Muscle of leg (tissue), 11 donors: ENCODE measurements around the gene BCS1L. TPM values are rescaled to one million over a fixed set of nuclear protein-coding genes. Genes with fewer than 3 reads are reported as not detected.
"Not testable (repeated sequence)": the region's sequence is repeated elsewhere in the genome, so short reads cannot be mapped to it uniquely, and the experiment has no call there.

ENCODE experiments used
- DNase-seq: peaks from one replicate; pipeline ENCODE4 v3.0.0; 2013
- H3K27ac ChIP-seq: one replicate; pipeline ENCODE4 v1.5.1; 2013; ENCODE audit warnings: mild to moderate bottlenecking, low read length, control low read depth
- H3K27me3 ChIP-seq: one replicate; pipeline ENCODE4 v1.6.1; 2013; ENCODE audit warnings: low read length; ENCODE audit not compliant: control insufficient read depth, insufficient read depth
- H3K36me3 ChIP-seq: one replicate; pipeline ENCODE4 v1.6.1; 2013; ENCODE audit warnings: low read length; ENCODE audit not compliant: control insufficient read depth, insufficient read depth
- H3K4me1 ChIP-seq: one replicate; pipeline ENCODE4 v1.6.1; 2013; ENCODE audit warnings: low read length; ENCODE audit not compliant: control insufficient read depth, insufficient read depth
- H3K4me3 ChIP-seq: one replicate; pipeline ENCODE4 v1.5.1; 2013; ENCODE audit warnings: low read length, control low read depth
- H3K9me3 ChIP-seq: replicated peaks from 2 replicates; pipeline ENCODE4 v1.6.1; 2013; ENCODE audit warnings: low read depth, low read length; ENCODE audit not compliant: control insufficient read depth
- WGBS: methylation state at CpG from one replicate; pipeline ENCODE4 v1.1.5; 2013; ENCODE audit warnings: missing lambda C conversion rate; ENCODE audit not compliant: insufficient coverage; 5-methylcytosine and 5-hydroxymethylcytosine counted together
- polyA plus RNA-seq, 8 donors: library from polyadenylated mRNA; unstranded; fragments of 120-200 nt; gene quantifications; one replicate each; pipeline versions ENCODE4 v1.2.1 to v1.2.3, GENCODE V29; 2013; ENCODE audit warnings: inconsistent platforms in 1 of 8, low replicate concordance in 1 of 8; ENCODE audit not compliant: insufficient read length in 8 of 8, insufficient read depth in 1 of 8
- total RNA-seq: library from RNA; stranded (reverse); fragments of 120-200 nt; gene quantifications from one replicate; pipeline ENCODE4 v1.2.4, GENCODE V29; 2013

BCS1L gene
- total and polyA plus RNA-seq, 9 donors: 33.6 to 43.4 (median 36.5) TPM

DNA sequence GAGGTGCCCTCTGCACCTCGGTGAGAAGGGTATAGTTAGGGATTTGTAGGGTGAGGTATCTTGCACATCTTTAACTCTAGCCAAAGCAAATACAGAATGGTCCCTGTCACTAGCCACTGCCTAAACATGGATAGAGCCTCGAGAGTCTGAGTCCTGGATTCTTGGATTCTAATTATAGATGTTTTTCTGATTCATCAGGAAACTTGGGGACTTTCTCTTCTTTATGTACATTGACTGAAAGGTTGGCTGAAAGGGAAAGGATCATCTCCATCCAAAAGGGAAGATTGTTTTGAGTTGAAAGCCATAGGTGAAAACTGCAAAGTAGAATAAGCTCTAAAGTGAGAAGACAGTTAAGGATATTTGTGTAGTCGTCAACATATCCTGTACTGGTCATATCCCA lies 20.6 kb downstream of the BCS1L start:
- Histone ChIP-seq H3K9me3 (no peaks in the 10 kb centered on the region), H3K36me3 (peaks cover 32% of the 10 kb centered on the region), H3K4me1 (no peaks in the 10 kb centered on the region), H3K27ac (no peak overlapping the region), H3K27me3 (no peaks in the 10 kb centered on the region), H3K4me3 (no peak overlapping the region)
- WGBS: no CpG with 5 or more reads among the region's 3 CpGs
- no peak for DNase-seq

DNA sequence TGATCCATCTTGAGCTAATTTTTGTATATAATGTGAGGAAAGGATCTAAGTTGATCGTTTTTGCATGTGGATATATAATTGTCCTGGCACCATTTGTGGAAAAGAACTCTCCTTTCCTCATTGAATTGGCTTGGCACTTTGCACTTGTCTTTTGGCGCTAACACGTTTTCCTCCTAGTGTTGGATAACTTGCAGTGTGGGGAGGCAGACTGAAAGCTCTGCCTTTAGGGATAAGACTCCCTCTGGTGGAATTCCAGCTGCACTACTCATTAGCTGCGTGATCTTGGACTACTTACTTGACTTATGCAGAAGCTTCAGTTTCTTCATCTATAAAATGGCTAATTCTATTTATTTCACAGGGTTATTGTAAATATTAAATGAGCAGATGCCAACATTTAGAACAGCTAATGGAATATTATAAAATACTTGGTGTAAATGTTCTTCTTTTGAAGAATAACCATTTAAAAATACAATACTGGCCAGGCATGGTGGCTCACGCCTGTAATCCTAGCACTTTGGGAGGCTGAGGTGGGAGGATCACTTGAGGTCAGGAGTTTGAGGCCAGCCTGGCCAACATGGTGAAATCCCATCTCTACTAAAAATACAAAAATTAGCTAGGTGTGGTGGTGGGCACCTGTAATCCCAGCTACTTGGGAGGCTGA lies 28.0 kb downstream of the BCS1L start:
- not testable (repeated sequence) for H3K4me3 ChIP-seq, H3K4me1 ChIP-seq, H3K9me3 ChIP-seq, H3K27me3 ChIP-seq, H3K27ac ChIP-seq
- H3K36me3 ChIP-seq: peaks cover 23% of the 10 kb centered on the region
- DNase-seq: peak; percentile 95
- no CpG with 5 or more reads among the region's 5 CpGs for WGBS

DNA sequence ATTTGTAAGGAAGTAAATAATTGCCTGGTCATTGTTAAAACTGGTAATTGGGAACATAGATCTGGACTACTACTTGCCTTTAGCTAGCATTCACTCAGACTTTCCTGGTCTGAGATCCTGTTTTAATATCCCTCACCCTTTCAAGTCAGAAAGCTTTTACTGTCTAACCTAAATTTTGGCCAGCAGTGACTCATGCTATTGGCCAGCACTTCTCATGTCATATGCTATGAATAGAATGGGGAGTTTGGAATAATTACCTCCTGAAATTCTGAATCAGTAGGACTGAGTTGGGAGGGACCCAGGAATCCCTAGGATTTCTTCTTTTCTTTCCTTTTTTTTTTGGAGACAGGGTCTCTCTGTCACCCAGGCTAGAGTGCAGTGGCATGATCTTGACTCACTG lies 31.8 kb downstream of the BCS1L start:
- H3K4me1 ChIP-seq: no peaks in the 10 kb centered on the region
- peak; percentile 84 for DNase-seq
- no peak overlapping the region for H3K27ac ChIP-seq
- H3K36me3 ChIP-seq: peaks cover 39% of the 10 kb centered on the region
- H3K4me3 ChIP-seq: no peak overlapping the region
- H3K9me3 ChIP-seq: no peaks in the 10 kb centered on the region
- H3K27me3 ChIP-seq: no peaks in the 10 kb centered on the region

DNA sequence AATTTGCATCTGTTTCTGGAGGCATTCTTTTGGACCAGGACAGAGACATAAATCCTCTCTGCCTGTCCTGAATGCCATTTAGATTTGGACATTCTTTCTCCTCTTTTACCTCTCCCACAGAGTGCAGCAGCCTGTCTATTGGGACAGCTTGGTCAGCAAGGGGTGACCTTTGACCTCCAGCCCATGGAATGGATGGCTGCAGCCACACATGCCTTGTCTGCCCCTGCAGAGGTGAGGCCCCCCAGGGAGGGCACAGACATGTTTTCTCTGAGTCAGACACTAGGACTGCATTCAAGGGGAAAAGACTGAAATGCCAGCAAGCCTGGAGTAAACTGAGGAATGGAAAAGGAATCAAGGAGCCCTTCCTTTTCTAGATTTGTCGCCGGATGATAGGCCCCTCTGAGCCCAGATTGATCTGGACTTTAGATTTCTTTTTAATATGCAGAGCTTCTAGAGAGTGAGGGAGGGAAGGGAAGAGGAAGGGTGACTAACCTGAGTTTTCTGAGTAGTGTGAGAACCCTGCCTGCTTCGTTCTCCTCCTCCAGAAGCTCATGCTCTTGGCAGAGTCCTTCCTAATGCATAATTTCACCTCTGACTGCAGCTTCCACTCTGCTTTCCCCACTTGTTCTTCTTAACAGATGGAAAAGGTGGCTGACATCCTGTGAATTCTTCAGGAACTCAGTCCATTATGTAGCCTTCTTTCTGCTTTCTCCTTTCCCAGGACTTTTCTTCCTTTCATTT lies 35.1 kb downstream of the BCS1L start:
- Histone ChIP-seq H3K9me3 (no peaks in the 10 kb centered on the region), H3K36me3 (peaks cover 64% of the 10 kb centered on the region), H3K27ac (no peak overlapping the region), H3K4me3 (no peak overlapping the region), H3K27me3 (no peaks in the 10 kb centered on the region), H3K4me1 (no peaks in the 10 kb centered on the region)
- DNase-seq: no peak
- 90% methylated on average over 2 of the region's 3 CpGs for WGBS

DNA sequence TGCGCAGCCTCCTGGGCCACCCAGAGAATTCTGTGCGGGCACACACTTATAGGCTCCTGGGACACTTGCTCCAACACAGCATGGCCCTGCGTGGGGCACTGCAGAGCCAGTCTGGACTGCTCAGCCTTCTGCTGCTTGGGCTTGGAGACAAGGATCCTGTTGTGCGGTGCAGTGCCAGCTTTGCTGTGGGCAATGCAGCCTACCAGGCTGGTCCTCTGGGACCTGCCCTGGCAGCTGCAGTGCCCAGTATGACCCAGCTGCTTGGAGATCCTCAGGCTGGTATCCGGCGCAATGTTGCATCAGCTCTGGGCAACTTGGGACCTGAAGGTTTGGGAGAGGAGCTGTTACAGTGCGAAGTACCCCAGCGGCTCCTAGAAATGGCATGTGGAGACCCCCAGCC lies 39.4 kb downstream of the BCS1L start:
- H3K9me3 ChIP-seq: no peaks in the 10 kb centered on the region
- DNase-seq: no peak
- no peaks in the 10 kb centered on the region for H3K27me3 ChIP-seq
- H3K4me3 ChIP-seq: no peak overlapping the region
- no peak overlapping the region for H3K27ac ChIP-seq
- peaks cover 44% of the 10 kb centered on the region for H3K36me3 ChIP-seq
- H3K4me1 ChIP-seq: no peaks in the 10 kb centered on the region
- 95% methylated on average over 8 of the region's 8 CpGs for WGBS

DNA sequence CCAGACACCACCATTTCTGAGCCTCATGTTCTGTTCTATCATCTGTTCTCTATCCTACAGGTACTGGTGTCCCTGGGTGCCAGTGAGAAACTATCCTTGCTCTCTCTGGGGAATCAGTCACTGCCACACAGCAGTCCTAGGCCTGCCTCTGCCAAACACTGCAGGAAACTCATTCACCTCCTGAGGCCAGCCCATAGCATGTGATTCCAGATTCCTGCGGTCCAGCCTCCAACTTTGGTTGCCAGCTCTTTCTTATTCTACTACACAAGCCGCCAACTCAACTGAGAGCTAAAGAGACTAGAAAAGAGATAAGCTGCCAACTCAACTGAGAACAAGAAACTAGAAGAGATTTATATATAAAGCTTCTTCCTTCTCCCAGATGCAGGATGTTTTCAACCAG lies 42.3 kb downstream of the BCS1L start:
- Histone ChIP-seq H3K36me3 (peaks cover 30% of the 10 kb centered on the region), H3K4me3 (no peak overlapping the region), H3K9me3 (no peaks in the 10 kb centered on the region), H3K27ac (no peak overlapping the region), H3K4me1 (no peaks in the 10 kb centered on the region), H3K27me3 (no peaks in the 10 kb centered on the region)
- no CpG with 5 or more reads among the region's 2 CpGs for WGBS
- DNase-seq: no peak

DNA sequence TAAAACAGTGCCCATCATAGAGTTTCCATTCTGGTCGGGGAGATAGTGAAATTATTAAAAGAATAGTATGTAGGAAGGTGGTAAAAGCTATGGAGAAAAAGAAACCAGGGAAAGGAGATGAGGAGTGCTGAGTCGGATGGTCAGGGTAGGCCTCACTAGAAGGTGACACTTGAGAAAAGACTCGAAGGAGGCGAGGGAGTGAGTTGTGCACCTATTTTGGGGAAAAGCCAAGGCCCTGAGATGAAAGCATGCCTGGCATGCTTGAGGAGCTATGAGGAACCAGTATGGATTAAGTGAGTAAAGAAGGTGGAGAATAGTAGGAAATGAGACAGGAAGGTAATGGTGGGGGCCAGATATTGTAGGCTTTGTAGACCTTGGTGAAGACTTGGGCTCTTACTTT lies 43.9 kb downstream of the BCS1L start:
- H3K27me3 ChIP-seq: no peaks in the 10 kb centered on the region
- peaks cover 20% of the 10 kb centered on the region for H3K36me3 ChIP-seq
- no peak overlapping the region for H3K27ac ChIP-seq
- H3K9me3 ChIP-seq: no peaks in the 10 kb centered on the region
- H3K4me1 ChIP-seq: no peaks in the 10 kb centered on the region
- no peak for DNase-seq
- WGBS: 87% methylated on average over 4 of the region's 4 CpGs
- no peak overlapping the region for H3K4me3 ChIP-seq

DNA sequence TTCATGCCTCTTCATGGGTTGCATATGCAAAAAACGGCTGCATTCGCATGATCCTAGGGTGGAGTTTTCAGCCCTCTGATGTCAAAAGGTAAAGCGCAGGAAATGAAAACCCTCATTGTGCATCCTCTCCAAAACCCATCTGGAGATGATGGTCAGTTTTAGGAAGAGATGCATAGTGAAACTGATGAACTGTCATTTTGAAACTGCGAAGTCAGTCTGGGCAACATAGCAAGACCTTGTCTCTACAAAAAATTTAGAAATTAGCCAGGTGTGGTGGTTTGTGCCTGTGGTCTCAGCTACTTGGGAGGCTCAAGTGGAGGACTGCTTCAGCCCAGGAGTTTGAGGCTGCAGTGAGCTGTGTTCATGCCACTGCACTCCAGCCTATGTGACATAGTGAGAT lies 48.6 kb downstream of the BCS1L start:
- no peak for DNase-seq
- no peak overlapping the region for H3K27ac ChIP-seq
- H3K36me3 ChIP-seq: no peaks in the 10 kb centered on the region
- H3K27me3 ChIP-seq: peaks cover 2% of the 10 kb centered on the region
- no peaks in the 10 kb centered on the region for H3K9me3 ChIP-seq
- peaks cover 10% of the 10 kb centered on the region for H3K4me1 ChIP-seq
- WGBS: 100% methylated on average over 3 of the region's 4 CpGs
- H3K4me3 ChIP-seq: no peak overlapping the region

DNA sequence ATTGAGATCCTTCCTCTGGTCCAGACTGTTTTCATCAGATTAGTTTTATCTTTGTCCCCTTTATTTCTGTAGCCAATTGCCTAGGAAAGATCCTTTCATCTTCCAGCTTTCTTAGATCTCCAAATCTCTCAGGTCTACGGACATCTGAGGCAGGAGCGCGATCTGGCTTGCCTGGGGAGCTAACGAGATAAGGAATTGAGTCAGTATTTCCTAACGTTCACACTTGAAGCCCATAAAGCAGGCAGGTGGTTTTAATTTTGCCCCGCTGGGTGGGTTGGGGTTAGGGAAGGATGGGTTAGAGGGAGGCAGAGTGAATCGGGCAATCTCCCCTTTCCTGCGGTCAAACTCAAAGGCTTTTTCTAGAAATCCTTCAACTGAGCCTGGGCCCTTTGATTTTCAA lies 50.4 kb downstream of the BCS1L start:
- H3K9me3 ChIP-seq: no peaks in the 10 kb centered on the region
- H3K36me3 ChIP-seq: no peaks in the 10 kb centered on the region
- peaks cover 2% of the 10 kb centered on the region for H3K27me3 ChIP-seq
- 50% methylated on average over 4 of the region's 8 CpGs for WGBS
- no peak overlapping the region for H3K27ac ChIP-seq
- peak overlapping the region; percentile 44 for H3K4me3 ChIP-seq
- peaks cover 10% of the 10 kb centered on the region for H3K4me1 ChIP-seq
- no peak for DNase-seq

DNA sequence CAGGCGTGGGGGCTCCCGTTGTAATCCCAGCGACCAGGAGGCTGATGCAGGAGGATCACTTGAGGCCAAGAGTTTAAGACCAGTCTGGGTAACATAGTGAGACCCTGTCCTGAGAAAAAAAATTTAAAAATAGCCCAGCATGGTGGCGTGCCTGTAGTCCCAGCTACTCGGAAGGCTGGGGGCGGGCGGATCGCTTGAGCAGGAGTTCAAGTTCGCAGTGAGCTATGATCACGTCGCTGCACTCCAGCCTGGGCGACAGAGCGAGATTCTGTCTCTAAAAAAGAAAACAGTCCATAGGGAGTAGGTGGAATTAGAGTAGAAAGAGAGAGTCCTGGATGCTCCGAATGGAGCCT lies 50.8 kb downstream of the BCS1L start:
- H3K4me3 ChIP-seq: peak overlapping the region; percentile 44
- H3K27ac ChIP-seq: no peak overlapping the region
- WGBS: 46% methylated on average over 14 of the region's 14 CpGs

More for the DNA sequence above, 50.8 kb downstream of the BCS1L start:
- no peaks in the 10 kb centered on the region for H3K9me3 ChIP-seq
- peaks cover 2% of the 10 kb centered on the region for H3K27me3 ChIP-seq
- H3K36me3 ChIP-seq: no peaks in the 10 kb centered on the region
- peaks cover 10% of the 10 kb centered on the region for H3K4me1 ChIP-seq
- no peak for DNase-seq
